ENCODE measurements around the gene CTNNA2.
A peak's percentile ranks its signal among the peaks of the same experiment; 100 is the strongest.

DNA sequence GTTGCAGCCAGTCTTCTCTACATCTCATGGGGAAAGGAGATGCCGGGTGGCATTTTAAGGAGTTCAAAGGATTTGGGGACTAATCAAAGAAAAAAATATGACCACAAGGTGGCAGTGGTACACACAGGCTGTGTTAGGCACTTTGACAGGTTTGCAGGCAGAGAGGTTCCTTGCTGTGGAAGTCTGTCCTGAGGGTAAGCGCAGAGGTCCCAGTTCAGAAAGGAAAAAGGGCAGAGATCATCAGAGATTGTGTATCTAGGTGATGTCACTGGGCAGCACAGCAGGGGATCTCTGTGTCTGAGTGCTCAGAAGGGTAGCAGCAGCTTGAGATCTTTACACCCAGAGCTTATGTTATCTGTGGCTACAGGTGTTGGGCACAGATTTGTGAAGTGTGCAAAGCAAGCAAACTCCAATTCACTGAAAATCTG is 560.3 kb downstream of the CTNNA2 start:
- TF ChIP-seq, protein P1, sequence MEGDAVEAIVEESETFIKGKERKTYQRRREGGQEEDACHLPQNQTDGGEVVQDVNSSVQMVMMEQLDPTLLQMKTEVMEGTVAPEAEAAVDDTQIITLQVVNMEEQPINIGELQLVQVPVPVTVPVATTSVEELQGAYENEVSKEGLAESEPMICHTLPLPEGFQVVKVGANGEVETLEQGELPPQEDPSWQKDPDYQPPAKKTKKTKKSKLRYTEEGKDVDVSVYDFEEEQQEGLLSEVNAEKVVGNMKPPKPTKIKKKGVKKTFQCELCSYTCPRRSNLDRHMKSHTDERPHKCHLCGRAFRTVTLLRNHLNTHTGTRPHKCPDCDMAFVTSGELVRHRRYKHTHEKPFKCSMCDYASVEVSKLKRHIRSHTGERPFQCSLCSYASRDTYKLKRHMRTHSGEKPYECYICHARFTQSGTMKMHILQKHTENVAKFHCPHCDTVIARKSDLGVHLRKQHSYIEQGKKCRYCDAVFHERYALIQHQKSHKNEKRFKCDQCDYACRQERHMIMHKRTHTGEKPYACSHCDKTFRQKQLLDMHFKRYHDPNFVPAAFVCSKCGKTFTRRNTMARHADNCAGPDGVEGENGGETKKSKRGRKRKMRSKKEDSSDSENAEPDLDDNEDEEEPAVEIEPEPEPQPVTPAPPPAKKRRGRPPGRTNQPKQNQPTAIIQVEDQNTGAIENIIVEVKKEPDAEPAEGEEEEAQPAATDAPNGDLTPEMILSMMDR (IDR thresholded peaks at IDR 0.05) = peak; percentile 40 to 67 (median 52)
- TF ChIP-seq POLR2A (IDR thresholded peaks at IDR 0.05) = no peak
